Stimulated activated effector memory CD8-positive, alpha-beta T cell treated with anti-CD3 and anti-CD28 coated beads, Interleukin-12 subunit alpha, Interleukin-12 subunit beta, amount 100 ng/mL, for 72 hours (primary cell): Measurements from ENCODE around the gene ADPRH.
"Not testable (repeated sequence)": the region's sequence is repeated elsewhere in the genome, so short reads cannot be mapped to it uniquely, and the experiment has no call there.

Source experiments
- ATAC-seq: fragments of 150-1000 bp; cut with Tn5 transposase; 2 replicates; pipeline ENCODE4 v1.10.0; 2021
- DNase-seq, 2 donors: peaks; one replicate each; pipeline ENCODE4 v3.0.0; 2021 to 2022; ENCODE audit warnings: low spot score in 2 of 2
- H3K27ac Mint-ChIP-seq: one replicate; pipeline ENCODE4 v1.8.0; 2022; ENCODE audit warnings: mild to moderate bottlenecking, mixed read lengths
- H3K36me3 Mint-ChIP-seq: one replicate; pipeline ENCODE4 v1.8.0; 2022; ENCODE audit warnings: mild to moderate bottlenecking, mixed read lengths
- H3K4me1 Mint-ChIP-seq: one replicate; pipeline ENCODE4 v1.8.0; 2022; ENCODE audit warnings: mixed read lengths
- H3K4me3 Mint-ChIP-seq: one replicate; pipeline ENCODE4 v1.8.0; 2022; ENCODE audit warnings: mild to moderate bottlenecking, mixed read lengths
- H3K9me3 Mint-ChIP-seq: one replicate; pipeline ENCODE4 v1.8.0; 2022; ENCODE audit warnings: mixed read lengths

ADPRH gene

GRCh38 chr3:119579366-119580066, at the start of gene ADPRH:
ADPRH (plus strand) TSS chr3:119579492; CDS start chr3:119582170, 2,678 bp downstream.
- H3K4me3 Mint-ChIP-seq = peak within 1 kb of the TSS; percentile 86
- peaks cover 24% of the 10 kb centered on the region for H3K4me1 Mint-ChIP-seq
- H3K27ac Mint-ChIP-seq = peak within 1 kb of the TSS; percentile 94
- ATAC-seq (peak; percentile 83), DNase-seq (peak; percentile 46 to 81)
- no peaks in the 10 kb centered on the region for H3K9me3 Mint-ChIP-seq
- no peaks in the 10 kb centered on the region for H3K36me3 Mint-ChIP-seq

- Mint-ChIP-seq H3K36me3 (peaks cover 71% of the 10 kb centered on the region), H3K4me1 (no peaks in the 10 kb centered on the region), H3K9me3 (peaks cover 2% of the 10 kb centered on the region), H3K4me3 (no peak overlapping the region), H3K27ac (no peak overlapping the region)
- DNase-seq (no peak), ATAC-seq (no peak)
These were observed 49.4 kb upstream of the ADPRH start for GRCh38 chr3:119529883-119530282.

- ATAC-seq (no peak), DNase-seq (no peak)
- H3K27ac Mint-ChIP-seq = no peak overlapping the region
- no peak overlapping the region for H3K4me3 Mint-ChIP-seq
- peaks cover 2% of the 10 kb centered on the region for H3K9me3 Mint-ChIP-seq
- H3K4me1 Mint-ChIP-seq = no peaks in the 10 kb centered on the region
- peaks cover 76% of the 10 kb centered on the region for H3K36me3 Mint-ChIP-seq
These were observed 48.8 kb upstream of the ADPRH start for GRCh38 chr3:119530456-119530855.

- H3K9me3 Mint-ChIP-seq = peaks cover 2% of the 10 kb centered on the region
- H3K36me3 Mint-ChIP-seq = peaks cover 78% of the 10 kb centered on the region
- no peak overlapping the region for H3K27ac Mint-ChIP-seq
- ATAC-seq (no peak), DNase-seq (no peak)
- no peak overlapping the region for H3K4me3 Mint-ChIP-seq
- no peaks in the 10 kb centered on the region for H3K4me1 Mint-ChIP-seq
These were observed 48.1 kb upstream of the ADPRH start for GRCh38 chr3:119531151-119531550.

- H3K36me3 Mint-ChIP-seq = peaks cover 53% of the 10 kb centered on the region
- no peaks in the 10 kb centered on the region for H3K9me3 Mint-ChIP-seq
- DNase-seq (no peak), ATAC-seq (no peak)
- no peaks in the 10 kb centered on the region for H3K4me1 Mint-ChIP-seq
- H3K27ac Mint-ChIP-seq = no peak overlapping the region
- no peak overlapping the region for H3K4me3 Mint-ChIP-seq
These were observed 45.0 kb upstream of the ADPRH start for GRCh38 chr3:119534296-119534695.

GRCh38 chr3:119536757-119537156, 42.5 kb upstream of the ADPRH start:
- no peak overlapping the region for H3K4me3 Mint-ChIP-seq

GRCh38 chr3:119538772-119539171, 40.5 kb upstream of the ADPRH start:
- DNase-seq = no peak
- H3K27ac Mint-ChIP-seq = no peak overlapping the region
- H3K4me1 Mint-ChIP-seq = peaks cover 8% of the 10 kb centered on the region
- H3K4me3 Mint-ChIP-seq = no peak overlapping the region
- H3K9me3 Mint-ChIP-seq = no peaks in the 10 kb centered on the region
- peaks cover 37% of the 10 kb centered on the region for H3K36me3 Mint-ChIP-seq
- ATAC-seq = no peak

More at GRCh38 chr3:119536757-119537156, 42.5 kb upstream of the ADPRH start:
- peaks cover 3% of the 10 kb centered on the region for H3K4me1 Mint-ChIP-seq
- no peak for ATAC-seq
- H3K27ac Mint-ChIP-seq = no peak overlapping the region
- H3K9me3 Mint-ChIP-seq = no peaks in the 10 kb centered on the region
- no peak for DNase-seq
- H3K36me3 Mint-ChIP-seq = peaks cover 46% of the 10 kb centered on the region

GRCh38 chr3:119541547-119541946, 37.7 kb upstream of the ADPRH start:
- peak; percentile 64 for ATAC-seq
- DNase-seq = no peak
- Mint-ChIP-seq H3K9me3 (no peaks in the 10 kb centered on the region), H3K4me3 (peak overlapping the region; percentile 1), H3K4me1 (peaks cover 8% of the 10 kb centered on the region), H3K27ac (no peak overlapping the region), H3K36me3 (peaks cover 40% of the 10 kb centered on the region)

GRCh38 chr3:119542168-119542767, 37.0 kb upstream of the ADPRH start:
- peak overlapping the region; percentile 1 for H3K4me3 Mint-ChIP-seq
- H3K9me3 Mint-ChIP-seq = no peaks in the 10 kb centered on the region
- ATAC-seq = no peak
- peaks cover 37% of the 10 kb centered on the region for H3K36me3 Mint-ChIP-seq
- DNase-seq = no peak
- H3K27ac Mint-ChIP-seq = no peak overlapping the region
- peaks cover 8% of the 10 kb centered on the region for H3K4me1 Mint-ChIP-seq

GRCh38 chr3:119543147-119543546, 36.1 kb upstream of the ADPRH start:
- Mint-ChIP-seq H3K9me3 (no peaks in the 10 kb centered on the region), H3K4me1 (peaks cover 8% of the 10 kb centered on the region), H3K36me3 (peaks cover 46% of the 10 kb centered on the region), H3K4me3 (no peak overlapping the region), H3K27ac (no peak overlapping the region)
- no peak for DNase-seq
- ATAC-seq = no peak

GRCh38 chr3:119547227-119547626, 32.1 kb upstream of the ADPRH start:
- Mint-ChIP-seq H3K4me1 (peaks cover under 1% of the 10 kb centered on the region), H3K9me3 (no peaks in the 10 kb centered on the region), H3K27ac (no peak overlapping the region), H3K36me3 (peaks cover 78% of the 10 kb centered on the region), H3K4me3 (no peak overlapping the region)
- DNase-seq (no peak), ATAC-seq (no peak)

GRCh38 chr3:119548341-119548740, 31.0 kb upstream of the ADPRH start:
- Mint-ChIP-seq H3K36me3 (peaks cover 82% of the 10 kb centered on the region), H3K4me3 (no peak overlapping the region), H3K9me3 (no peaks in the 10 kb centered on the region), H3K27ac (no peak overlapping the region), H3K4me1 (no peaks in the 10 kb centered on the region)
- ATAC-seq (no peak), DNase-seq (no peak)

- peaks cover 16% of the 10 kb centered on the region for H3K4me1 Mint-ChIP-seq
- DNase-seq = no peak
- H3K9me3 Mint-ChIP-seq = no peaks in the 10 kb centered on the region
- H3K36me3 Mint-ChIP-seq = peaks cover 81% of the 10 kb centered on the region
- peak; percentile 54 for ATAC-seq
- H3K27ac Mint-ChIP-seq = peak overlapping the region; percentile 56
- no peak overlapping the region for H3K4me3 Mint-ChIP-seq
These were observed 28.9 kb upstream of the ADPRH start for GRCh38 chr3:119550192-119550910.

GRCh38 chr3:119551598-119551997, 27.7 kb upstream of the ADPRH start:
- DNase-seq (no peak), ATAC-seq (no peak)
- Mint-ChIP-seq H3K4me3 (no peak overlapping the region), H3K4me1 (peaks cover 28% of the 10 kb centered on the region), H3K36me3 (peaks cover 84% of the 10 kb centered on the region), H3K27ac (no peak overlapping the region), H3K9me3 (no peaks in the 10 kb centered on the region)

- peaks cover 89% of the 10 kb centered on the region for H3K36me3 Mint-ChIP-seq
- not testable (repeated sequence) for ATAC-seq, H3K27ac Mint-ChIP-seq, H3K4me3 Mint-ChIP-seq, DNase-seq, H3K9me3 Mint-ChIP-seq
- peaks cover 33% of the 10 kb centered on the region for H3K4me1 Mint-ChIP-seq
These were observed 26.4 kb upstream of the ADPRH start for GRCh38 chr3:119552928-119553327.
